GM18870 (cell line): ENCODE measurements around the gene TMCC3.

Experiments used
- ATAC-seq: cut with Tn5 transposase; IDR thresholded peaks from one replicate; pipeline ENCODE4 v1.9.1; 2021; ENCODE audit warnings: moderate library complexity; ENCODE audit not compliant: unreplicated experiment

The TMCC3 gene

GRCh38 chr12:94536040-94536965 is 114.1 kb downstream of the TMCC3 start:
- ATAC-seq, result no peak

GRCh38 chr12:94535510-94535921 is 114.8 kb downstream of the TMCC3 start:
- no peak for ATAC-seq

- ATAC-seq, result no peak
Measured at GRCh38 chr12:94534774-94535509, 115.4 kb downstream of the TMCC3 start.

GRCh38 chr12:94534278-94534677 is 116.1 kb downstream of the TMCC3 start:
- no peak for ATAC-seq

- ATAC-seq, result no peak
Measured at GRCh38 chr12:94532490-94533422, 117.6 kb downstream of the TMCC3 start.

DNA sequence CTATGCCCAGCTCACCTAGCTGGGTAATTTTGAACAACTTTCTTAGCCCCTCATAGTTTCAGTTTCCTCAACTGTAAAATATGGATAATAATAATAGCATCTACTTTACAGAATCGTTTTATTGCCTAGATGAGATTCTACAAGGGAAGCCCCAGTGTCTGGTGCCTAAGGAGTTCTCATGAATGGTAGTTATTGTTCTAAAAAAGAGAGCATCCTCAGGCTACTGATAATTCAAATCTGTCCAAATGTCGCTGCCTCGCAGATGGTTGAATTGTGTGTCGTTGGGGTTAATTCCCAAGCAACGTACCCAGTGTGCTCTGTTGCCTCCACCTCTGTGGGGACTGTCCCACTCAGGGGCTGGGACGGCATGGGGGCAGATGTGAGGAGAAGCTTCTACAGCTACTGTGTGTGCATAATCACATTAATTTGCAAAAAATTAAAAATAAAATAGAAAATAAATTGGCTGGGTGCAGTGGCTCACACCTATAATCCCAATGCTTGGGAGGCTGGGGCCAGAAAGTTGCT is 119.1 kb downstream of the TMCC3 start:
- no peak for ATAC-seq

- no peak for ATAC-seq
Measured at GRCh38 chr12:94525951-94526350, 124.4 kb downstream of the TMCC3 start.
